CD4-positive, alpha-beta T cell treated with Interleukin-6 at 100 ng/mL for 8 hours (primary cell): ENCODE results near the gene S100A12.
"Not testable (repeated sequence)": the region's sequence is repeated elsewhere in the genome, so short reads cannot be mapped to it uniquely, and the experiment has no call there.

Experiments used
- DNase-seq: peaks from one replicate; pipeline ENCODE4 v3.0.0-alpha.2; 2020; ENCODE audit warnings: mixed read lengths, low spot score

S100A12 gene

DNA sequence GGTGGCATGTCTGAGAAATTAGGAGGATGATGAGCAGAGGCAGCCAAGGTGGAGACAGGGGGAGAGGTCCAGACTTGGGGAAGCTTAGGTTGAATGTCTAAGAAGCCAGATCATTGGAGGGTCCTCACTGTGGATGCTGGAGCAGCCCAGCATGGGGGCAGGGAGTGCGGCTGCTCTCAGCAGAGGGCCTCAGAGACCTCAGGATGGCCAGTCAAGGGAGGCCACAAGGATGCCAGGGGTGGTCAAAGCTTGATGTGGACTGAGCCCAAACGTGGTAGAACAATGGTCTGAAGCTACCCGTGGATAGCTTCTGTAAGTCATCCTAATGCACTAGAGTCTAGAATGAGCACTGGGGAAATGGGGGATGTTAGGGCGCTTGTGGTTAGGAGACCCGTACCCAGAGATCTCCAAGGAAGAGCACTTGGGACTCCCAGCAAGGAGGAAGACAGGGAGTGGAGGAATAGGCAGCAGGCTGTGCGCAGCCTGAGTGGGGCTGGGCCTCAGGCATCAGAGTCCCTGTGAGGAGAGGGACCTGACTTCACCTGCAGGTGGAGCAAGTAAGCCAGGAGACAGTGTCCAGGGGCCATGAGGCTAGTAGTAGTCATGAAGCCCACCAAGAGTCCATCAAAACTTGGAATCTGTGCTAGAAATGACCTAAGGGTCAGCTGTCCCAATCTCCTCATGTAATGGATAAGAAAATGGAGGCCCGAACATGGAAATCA lies 22.0 kb downstream of the S100A12 start:
- DNase-seq, result no peak

DNA sequence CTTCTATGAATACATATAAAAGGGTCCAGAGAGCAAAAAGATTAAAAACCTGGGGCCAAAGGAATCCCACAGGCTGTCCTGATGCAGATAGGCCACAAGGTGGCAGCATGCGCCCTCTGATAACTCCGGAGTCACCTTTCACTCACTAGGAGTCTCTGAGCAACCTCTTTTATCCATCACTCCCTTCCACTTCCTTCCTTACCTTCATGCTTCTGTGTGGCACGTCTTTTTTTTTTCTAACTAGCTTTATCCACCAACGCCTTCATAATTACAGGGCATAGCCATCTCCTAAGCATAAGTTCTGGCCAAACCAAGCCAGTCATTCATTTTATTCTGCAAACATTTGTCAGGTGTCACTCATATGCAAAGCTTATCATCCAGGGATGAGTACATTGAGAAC lies 22.9 kb downstream of the S100A12 start:
- peak; percentile 62 for DNase-seq

DNA sequence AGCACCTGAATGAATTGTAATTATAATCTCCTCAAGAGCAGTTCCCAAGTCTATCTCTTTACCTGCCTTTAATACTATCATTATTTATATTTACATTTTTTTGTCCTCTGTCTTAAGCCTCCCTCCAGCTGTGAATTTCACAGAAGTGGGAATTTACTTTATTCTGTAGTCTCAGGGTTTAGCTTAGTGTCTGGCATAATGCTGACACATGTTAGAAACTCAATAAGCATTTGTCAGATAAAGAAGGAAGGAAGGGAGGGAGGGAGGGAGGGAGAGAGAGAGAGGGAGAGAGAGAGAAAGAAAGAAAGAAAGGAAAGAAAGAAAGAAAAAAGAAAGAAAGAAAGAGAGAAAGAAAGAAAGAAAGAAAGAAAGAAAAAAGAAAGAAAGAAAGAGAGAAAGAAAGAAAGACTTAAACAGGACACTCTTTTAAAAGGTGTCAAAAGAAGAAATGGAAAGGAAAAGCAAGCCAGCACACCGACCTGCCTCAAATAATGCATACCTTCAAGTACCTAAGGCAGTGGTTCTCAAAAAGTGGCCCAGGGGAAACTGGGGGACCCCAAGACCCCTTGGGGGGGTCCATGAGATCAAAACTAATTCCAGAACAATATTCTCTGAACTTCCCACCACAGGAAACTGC lies 25.0 kb downstream of the S100A12 start:
- no peak for DNase-seq

DNA sequence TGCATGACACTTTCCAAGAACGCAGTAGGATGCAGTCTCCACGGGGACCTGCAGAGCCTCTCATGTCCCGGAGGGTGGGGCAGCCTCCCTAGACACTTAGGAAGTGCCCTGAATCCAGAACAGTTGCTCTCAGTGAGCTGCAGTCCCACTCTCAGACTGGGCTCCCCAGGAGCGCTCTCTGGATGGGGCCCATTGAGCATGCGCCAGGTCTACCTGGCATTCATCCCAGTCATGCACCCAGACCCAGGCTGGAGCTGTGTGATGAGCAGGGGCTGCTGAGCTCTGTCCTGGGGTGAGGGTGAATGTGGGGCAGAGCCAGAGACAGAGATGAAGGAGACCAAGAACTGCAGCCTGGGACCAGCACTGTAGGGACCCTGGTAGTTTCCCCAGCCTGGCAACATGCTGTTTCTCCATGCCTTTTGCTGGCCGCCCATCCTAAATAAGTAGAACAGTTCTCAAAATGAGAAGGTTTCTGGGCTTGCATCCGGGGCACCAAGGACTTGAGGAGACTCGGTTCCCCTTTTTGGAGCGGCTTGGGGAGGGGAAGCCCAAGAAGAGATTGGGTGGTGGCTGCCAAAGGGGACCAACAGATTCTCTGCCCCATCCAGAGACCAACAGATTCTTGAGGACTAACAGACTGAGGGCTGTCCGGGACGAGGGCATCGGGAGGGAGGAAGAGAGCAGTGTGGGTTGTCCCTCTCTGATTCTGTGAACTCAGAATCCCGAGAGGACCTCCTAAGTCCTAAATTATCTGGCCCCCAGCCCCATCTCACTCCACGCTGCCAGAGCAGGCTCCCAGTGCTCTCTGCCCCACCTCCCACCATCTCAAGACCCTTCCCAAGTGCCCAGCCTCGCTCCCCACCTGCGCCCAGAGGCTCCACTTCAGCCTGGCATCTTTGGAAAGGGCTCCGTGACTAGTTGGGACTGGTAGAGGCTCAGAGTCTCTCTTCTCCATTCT lies 25.8 kb downstream of the S100A12 start:
- DNase-seq, result no peak

DNA sequence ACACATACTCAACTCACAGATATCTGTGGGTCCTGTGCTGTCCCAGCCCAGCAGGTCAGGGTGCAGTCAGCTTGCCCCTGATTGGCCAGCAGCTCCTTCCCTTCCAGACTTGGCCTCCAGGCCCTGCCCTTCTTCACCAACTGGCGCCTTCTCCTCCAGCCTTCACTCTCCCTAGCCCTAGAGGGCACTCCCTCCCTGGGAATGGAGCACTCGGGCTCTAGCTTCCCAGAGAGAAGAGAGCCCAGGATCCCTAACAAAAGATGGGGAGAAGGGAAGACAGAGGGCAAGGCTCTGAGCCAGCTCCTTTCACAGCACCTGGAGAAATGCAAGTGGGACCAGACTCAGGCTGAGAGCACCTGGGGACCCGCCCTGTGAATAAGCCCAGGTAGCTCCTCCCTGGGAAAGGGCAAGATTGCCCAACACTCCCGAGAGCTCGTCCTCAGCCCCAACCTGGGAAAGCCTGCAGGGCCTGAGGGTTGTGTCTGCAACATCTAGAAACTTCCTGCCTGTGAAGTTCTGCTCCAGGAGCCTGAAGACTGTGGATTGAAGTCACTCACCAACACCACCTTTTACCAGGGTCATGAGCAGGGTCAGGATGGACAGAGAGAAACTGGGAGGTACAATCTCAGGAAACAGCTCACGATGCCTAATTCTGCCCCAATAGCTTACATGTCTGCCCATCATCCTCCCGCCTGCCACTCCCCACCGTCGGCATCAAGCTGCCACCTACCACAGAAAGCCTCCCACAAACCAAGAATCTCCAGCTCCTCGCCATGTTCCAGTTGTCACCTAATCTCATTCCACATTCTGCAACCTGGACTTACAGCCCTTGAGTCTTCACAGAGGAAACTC lies 26.7 kb downstream of the S100A12 start, which contains the start of gene PGLYRP4:
PGLYRP4 (minus strand) TSS at position 331 of the 852 bp plus-strand sequence. CDS start 909 bp downstream, outside the sequence.
- no peak for DNase-seq

DNA sequence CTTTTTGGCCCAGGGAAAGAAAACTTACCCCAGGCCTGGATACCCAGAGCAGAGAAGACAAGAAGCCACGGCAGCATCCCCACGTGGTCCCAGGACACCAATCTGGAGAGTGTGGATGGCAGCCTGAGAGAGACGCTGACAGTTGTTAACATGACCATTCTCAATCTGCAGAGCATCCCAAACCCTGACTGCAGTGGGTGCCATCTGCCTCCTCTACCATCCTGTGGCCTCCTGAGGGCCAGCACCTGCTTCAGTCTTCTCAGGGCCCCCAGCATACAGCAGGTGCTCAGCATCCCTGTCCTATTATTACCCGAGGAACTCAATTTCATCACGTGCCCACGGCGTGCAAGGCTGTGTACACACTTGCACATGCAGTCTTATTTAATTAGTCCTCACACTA lies 27.6 kb downstream of the S100A12 start:
- no peak for DNase-seq

DNA sequence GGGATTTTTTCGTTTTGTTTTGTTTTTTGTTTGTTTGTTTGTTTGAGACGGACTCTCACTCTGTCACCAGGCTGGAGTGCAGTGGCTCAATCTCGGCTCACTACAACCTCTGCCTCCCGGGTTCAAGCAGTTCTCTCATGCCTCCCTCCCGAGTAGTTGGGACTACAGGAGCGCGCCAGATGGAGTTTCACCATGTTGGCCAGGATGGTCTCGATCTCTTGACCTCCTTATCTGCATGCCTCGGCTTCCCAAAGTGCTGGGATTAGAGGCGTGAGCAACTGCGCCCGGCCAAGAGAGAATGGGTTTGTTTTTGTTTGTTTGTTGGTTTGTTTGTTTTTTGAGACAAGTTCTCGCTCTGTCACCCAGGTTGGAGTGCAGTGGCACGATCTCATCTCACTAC lies 28.4 kb downstream of the S100A12 start:
- DNase-seq, result not testable (repeated sequence)

DNA sequence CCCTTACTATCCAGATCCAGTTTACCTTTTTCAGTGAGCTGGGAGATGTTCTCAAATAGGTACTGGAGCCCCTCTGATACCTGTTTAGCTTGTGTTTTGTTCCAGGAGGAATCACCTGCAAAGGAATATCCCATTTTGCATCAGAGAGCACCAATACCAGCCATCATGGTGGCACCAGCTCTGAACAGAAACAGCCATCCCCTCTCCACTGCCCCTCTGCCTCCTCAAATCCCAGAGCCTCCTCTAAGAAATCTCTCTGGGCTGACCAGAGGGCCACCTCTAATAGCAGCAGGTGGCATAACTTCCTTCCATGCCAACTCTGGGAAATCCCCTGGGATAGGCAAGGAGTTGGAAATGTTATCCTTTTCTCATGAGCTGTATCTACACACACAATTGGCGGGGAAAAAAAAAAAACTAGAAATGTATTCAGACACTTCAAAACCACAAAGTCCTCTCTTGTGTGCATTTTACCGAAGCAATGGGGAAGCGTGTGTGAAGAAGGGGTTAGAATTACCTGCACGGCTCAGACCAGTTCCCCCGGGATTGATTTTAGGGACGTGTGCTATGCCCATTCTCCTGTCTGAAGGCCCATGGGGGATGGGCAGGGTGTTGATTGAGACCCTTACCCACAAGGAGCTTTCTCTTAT lies 29.2 kb downstream of the S100A12 start:
- DNase-seq, result no peak

DNA sequence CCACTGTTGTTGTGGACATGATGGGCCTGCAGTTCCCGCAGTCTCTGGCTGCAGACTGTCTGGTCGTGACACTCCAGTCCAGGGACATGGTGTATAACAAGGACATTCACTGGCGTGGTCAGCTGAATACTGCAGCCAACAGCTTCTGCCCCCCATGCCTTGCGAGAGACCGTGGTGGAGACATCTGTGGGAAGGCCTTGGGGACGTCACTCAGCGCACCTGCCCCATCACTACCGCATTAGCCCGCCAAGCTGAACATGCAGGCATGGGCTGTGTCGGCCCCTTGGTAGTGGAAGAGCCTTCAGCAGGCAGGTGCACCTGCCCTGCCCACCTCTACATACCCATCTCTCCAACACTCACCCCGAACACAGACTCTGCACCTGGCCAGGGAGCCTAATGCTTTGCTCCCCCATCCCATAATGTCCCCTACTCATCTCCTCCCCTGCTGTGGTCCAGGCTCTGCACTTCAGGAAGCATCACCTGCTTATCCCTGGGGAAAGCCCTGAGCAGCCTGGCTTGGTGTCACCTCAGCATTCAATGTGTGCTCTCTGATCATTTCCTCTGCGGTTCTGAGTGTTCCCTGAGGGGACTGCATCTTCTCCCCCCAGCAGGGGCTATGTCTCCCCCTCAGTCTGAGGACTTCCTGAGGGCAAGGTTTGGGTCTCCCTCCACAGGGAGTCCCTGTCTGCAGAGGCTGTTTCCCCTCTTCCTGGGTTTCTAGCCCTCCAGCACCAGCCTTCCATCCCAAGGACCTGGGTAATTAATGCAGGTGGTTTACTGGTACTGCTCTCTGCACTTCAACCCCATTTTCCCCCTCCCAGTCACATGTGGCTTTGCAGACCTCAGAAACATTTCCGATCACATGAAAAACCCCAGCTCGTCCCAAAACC lies 30.0 kb downstream of the S100A12 start:
- no peak for DNase-seq

DNA sequence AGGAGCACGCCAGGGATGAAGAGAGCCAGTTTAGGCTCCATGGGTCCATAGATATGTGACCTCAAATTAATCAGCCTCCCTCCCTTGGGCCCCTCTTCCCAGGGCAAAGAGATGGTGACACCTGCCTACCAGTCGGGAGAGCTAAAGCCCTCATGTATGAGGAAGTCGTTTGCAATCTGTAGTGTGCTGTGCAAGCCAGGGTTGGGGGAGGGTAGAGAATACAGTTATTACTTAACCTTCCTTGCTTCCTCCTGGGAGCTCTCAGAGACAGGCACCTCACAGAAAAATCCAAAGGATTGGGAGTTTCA lies 30.7 kb downstream of the S100A12 start:
- no peak for DNase-seq

DNA sequence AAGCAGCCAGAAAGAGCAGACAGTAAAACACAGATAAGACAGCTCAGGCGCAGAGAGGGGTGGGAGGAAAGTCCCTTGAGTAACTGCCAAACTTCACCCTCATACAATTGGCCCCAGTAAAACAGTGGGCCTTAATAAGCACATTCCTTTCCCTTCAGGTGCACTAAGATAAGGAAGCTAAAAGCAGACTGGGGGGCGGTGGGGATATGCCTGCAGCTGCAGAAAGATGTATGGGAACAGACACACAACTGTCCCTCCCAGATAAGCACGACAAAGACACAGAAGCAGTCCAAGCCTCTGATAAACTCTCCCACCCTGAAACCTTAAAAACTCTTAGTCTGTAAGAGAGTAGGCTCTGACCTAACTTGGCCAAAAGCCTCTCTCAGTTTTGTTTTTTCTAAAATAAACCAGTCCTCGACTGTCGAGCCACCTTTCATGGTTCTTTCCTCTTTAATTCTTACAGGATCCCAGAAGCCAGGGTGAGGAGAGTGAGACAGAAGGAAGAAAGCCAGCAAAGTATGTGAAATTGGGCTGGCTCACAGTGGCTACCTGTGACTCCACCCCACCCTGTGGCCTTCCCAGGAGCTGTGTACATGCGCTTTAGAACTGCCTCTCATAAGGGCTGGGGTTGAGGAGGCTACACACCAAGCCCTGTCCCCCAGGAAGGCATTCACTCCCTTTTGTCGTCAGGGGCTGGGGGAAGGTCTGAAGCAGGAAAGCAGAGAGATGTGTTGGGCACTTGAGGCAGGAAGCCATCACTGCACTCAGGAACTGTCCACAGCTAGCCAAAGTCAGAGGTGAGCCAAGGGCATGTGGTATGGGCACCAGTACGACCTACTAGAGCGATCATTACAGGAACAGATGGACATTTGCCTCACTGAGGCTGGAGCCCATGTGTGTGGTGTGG lies 31.4 kb downstream of the S100A12 start:
- no peak for DNase-seq

DNA sequence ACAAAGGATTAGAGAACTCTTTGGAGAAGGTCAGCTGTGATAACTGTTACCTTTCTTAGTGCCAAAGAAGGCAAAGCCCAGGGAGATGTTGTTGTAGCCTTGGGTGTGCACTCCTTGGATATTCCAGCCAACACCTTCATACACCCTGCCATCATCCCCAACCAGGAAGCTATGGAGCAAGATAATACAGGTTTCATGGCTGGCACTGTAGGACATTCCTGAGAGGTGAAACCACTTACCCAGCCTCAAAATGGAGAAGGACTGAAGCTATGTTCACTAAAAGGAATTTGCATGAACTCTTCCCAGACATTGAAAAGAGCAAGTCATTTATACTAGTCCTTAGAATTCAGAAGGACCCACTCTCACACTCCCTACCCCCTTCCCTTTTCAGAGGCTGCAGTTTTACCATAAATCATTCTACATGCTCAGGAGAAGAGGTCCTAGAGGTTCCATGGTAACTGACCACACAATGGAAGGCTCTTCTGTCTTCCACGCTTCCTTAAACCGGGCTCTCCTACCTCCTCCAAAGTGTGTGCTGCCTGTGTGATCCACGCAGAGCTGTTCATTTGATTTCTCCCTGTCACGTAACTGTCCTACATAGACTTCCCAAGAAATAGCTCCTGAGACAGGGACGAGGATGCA lies 32.3 kb downstream of the S100A12 start:
- no peak for DNase-seq

DNA sequence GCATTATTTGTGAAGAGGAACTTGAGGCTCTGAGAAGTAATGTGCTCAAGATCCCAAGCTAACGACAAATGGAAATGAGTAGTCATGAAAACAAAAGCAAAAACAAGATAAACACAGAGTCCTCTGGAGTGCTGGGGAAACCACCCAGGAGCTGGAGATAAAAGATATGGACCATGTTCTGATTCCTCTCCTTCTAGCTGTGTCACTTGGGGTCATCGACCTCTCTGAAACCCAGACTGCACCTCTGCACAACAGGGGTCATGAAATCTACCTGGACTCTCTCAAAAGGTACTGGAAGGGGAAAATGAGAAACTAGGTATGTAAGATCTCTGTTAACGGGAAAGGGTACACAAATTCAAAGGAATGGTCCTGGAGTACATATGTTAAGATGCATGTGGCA lies 33.2 kb downstream of the S100A12 start:
- no peak for DNase-seq

DNA sequence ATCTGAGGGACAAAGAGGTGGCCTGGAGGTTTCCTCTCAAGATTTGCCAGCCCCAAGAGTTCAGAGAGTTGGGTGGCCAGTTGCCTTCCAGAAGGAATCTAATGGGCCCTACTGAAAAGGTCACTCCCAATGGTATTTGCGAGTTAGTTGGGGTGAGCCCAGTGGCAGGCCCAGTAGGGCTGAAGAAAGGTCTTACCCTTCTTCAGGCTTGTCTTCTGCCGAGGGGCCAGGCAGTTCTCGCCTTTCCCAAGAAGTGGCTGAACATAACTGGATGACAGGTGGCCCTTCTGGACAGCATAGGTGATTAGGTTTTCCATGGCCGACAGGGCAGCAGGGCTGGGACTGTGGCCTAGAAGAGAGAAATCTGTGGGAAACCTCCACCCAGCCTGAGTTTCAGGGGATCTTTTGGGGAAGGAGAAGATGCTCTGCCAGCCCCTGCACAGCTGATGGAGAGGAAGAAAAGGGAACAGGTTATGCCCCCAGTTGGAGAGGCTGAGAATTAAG lies 33.9 kb downstream of the S100A12 start:
- DNase-seq, result no peak

DNA sequence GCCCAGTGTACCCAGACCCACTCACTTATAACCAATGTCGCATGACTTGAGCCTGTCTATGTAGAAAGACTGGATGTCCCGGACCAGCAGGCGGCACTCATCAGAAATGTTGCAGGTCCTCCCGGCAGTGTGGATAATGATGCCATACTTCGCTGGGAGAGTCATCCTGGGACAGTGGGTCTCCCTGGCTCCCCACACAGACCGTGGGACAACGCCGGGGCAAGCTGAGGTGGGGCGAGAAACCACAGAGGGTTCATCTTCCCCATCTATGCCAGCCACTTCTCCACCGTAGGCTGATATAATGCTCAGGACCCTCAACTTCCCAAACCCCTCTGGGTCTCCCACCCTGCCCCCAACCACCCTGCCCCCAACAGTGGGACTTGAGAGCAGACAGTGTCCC lies 35.1 kb downstream of the S100A12 start:
- DNase-seq, result no peak

DNA sequence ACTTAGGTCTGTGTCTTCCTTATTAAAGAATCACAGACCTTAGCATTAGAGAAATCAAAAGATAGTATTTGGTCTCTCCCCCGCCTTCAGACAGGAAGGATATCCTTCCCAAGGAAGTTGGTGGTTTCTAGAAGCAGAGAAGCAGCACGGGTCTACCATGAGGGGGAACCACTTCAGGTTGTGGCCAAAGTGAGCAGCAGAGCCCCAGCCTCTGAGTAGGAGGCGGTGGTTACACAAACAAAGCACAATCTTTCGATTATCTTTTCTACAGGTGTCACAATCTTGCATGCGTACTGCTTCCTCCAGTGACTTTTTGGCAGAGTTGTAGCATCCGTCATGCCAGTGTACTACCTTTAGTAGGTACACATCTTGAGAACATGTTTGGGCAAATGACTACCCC lies 35.6 kb downstream of the S100A12 start:
- DNase-seq, result no peak

DNA sequence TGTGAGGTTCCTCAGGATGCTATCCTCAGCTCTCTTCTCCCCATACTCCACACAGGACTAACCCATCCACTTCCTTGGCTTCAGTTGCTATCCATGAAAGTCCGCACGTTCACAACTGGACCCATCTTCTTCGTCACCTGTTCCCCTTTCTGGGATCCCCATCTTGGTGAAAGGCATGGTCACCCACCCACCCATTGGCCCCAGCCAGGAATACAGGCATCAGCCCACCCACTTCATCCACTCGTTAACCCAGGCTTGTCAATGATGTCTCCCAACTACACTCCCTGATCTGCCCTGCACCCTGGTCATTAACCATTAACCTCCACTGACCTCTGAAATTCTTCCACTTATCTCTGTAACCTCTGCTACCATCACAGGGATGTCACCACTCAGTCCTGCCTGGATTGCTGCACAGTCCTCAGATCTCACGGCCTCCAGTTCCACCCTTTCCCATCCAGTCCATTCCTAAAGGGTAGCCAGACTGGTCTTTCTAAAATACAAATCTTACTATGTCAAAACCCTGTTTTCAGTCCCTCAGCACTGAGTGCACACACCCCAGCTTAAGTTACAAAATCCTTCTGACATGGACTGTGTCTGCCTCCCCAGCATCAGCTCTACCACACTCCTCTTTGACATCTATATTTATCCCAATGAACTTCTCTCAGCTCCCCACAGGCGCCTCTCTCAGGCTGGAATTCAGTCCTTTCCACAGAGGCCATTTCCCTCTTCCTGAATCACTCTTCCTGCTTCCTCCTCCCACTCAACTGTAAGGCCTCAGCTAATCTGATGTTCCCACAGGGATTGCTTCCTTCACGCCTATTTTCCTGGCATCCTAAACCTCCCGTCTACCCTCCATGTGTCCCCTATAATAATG lies 37.2 kb downstream of the S100A12 start:
- DNase-seq, result no peak

DNA sequence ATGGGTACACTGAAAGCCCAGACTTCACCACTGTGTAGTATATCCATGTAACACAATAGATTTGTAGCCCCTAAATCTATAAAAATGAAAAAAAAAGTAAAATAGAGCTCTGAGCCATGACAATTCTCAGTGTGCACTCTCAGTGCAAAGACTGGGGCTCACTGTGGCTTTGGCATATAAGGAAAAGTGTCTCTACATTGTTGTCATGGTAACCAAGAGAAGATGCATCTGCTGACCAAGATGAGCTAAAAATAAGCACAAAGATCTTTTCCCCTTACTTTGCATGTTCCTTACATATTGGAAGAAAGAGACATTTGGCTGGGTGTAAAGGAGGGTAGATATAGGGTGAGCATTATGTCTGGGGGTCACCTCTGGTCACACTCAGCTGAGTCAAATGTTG lies 38.8 kb downstream of the S100A12 start:
- no peak for DNase-seq
